PFSK-1 (cell line): ENCODE results near the gene CCAR1.

Source experiments
- FOXP2 ChIP-seq: optimal IDR thresholded peaks from 2 replicates; pipeline ENCODE3; 2011; ENCODE audit warnings: borderline replicate concordance, control low read depth, inconsistent platforms; ENCODE audit not compliant: insufficient read depth; ENCODE audit errors: extremely low read length, extremely low read depth
- POLR2AphosphoS5 ChIP-seq: IDR thresholded peaks from 2 replicates; pipeline ENCODE4 v1.6.1; 2012; ENCODE audit warnings: low read depth, mild to moderate bottlenecking, control low read depth, low read length, moderate library complexity
- SIN3A ChIP-seq: IDR thresholded peaks from 2 replicates; pipeline ENCODE4 v1.6.1; 2012; ENCODE audit warnings: mild to moderate bottlenecking, low read length, moderate library complexity, borderline replicate concordance; ENCODE audit not compliant: insufficient read depth
- TAF1 ChIP-seq: IDR thresholded peaks from 2 replicates; pipeline ENCODE4 v1.6.1; 2012; ENCODE audit warnings: low read length, control low read depth, borderline replicate concordance; ENCODE audit not compliant: insufficient read depth
- TF ChIP-seq, protein P1 (sequence below), 2 experiments: IDR thresholded peaks; 2 replicates each; pipeline versions ENCODE4 v1.6.1 to v1.8.0; 2011 to 2012; ENCODE audit warnings: low read depth in 2 of 2, low read length in 2 of 2, control low read depth in 1 of 2, inconsistent platforms in 1 of 2, mild to moderate bottlenecking in 1 of 2, moderate library complexity in 1 of 2; ENCODE audit not compliant: insufficient read depth in 1 of 2

CCAR1 gene

DNA sequence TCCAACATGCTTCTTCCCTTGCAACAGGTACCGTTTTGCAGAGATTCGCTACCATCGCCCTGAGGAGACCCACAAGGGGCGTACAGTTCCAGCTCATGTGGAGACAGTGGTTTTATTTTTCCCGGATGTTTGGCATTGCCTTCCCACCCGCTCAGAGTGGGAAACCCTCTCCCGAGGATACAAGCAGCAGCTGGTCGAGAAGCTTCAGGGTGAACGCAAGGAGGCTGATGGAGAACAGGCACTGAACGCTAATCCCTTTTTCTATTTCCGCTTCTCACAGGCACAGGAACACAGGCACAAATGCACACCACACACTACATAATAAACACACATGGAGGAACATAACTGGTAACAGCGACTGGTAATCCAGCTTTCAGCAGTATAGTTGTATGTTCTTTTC, 35.2 kb downstream of the CCAR1 start:
- TF ChIP-seq POLR2AphosphoS5 (no peak), TAF1 (no peak), FOXP2 (no peak), SIN3A (no peak)
- TF ChIP-seq, protein P1, sequence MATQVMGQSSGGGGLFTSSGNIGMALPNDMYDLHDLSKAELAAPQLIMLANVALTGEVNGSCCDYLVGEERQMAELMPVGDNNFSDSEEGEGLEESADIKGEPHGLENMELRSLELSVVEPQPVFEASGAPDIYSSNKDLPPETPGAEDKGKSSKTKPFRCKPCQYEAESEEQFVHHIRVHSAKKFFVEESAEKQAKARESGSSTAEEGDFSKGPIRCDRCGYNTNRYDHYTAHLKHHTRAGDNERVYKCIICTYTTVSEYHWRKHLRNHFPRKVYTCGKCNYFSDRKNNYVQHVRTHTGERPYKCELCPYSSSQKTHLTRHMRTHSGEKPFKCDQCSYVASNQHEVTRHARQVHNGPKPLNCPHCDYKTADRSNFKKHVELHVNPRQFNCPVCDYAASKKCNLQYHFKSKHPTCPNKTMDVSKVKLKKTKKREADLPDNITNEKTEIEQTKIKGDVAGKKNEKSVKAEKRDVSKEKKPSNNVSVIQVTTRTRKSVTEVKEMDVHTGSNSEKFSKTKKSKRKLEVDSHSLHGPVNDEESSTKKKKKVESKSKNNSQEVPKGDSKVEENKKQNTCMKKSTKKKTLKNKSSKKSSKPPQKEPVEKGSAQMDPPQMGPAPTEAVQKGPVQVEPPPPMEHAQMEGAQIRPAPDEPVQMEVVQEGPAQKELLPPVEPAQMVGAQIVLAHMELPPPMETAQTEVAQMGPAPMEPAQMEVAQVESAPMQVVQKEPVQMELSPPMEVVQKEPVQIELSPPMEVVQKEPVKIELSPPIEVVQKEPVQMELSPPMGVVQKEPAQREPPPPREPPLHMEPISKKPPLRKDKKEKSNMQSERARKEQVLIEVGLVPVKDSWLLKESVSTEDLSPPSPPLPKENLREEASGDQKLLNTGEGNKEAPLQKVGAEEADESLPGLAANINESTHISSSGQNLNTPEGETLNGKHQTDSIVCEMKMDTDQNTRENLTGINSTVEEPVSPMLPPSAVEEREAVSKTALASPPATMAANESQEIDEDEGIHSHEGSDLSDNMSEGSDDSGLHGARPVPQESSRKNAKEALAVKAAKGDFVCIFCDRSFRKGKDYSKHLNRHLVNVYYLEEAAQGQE (IDR thresholded peaks at IDR 0.05; ENCODE audit: insufficient read depth in 1 of 2, low read depth in 2 of 2, low read length in 2 of 2) = no peak

GRCh38 chr10:68756766-68757165, 35.7 kb downstream of the CCAR1 start:
- TF ChIP-seq SIN3A (no peak), FOXP2 (no peak), POLR2AphosphoS5 (no peak), TAF1 (no peak)
- TF ChIP-seq, protein P1 (IDR thresholded peaks at IDR 0.05; ENCODE audit: insufficient read depth in 1 of 2, low read depth in 2 of 2, low read length in 2 of 2) = no peak

GRCh38 chr10:68759223-68759863, 38.3 kb downstream of the CCAR1 start:
- TF ChIP-seq TAF1 (no peak), SIN3A (no peak), FOXP2 (no peak), POLR2AphosphoS5 (no peak)
- TF ChIP-seq, protein P1 (IDR thresholded peaks at IDR 0.05; ENCODE audit: insufficient read depth in 1 of 2, low read depth in 2 of 2, low read length in 2 of 2) = no peak

- TF ChIP-seq TAF1 = no peak
- no peak for TF ChIP-seq POLR2AphosphoS5
- TF ChIP-seq, protein P1 (IDR thresholded peaks at IDR 0.05; ENCODE audit: insufficient read depth in 1 of 2, low read depth in 2 of 2, low read length in 2 of 2) = no peak
- TF ChIP-seq SIN3A = no peak
- TF ChIP-seq FOXP2 = no peak
Measured at GRCh38 chr10:68759967-68760366, 38.9 kb downstream of the CCAR1 start.
